ENCODE data around the gene TIMM10B.
A peak's percentile ranks its signal among the peaks of the same experiment; 100 is the strongest.

The TIMM10B gene

GRCh38 chr11:6483015-6483414 lies 1.7 kb downstream of the TIMM10B start:
- peaks cover 17% of the 10 kb centered on the region for H4K20me1 ChIP-seq (ENCODE audit: control insufficient read depth, insufficient read depth, low read depth, low read length)
- H3K4me1 ChIP-seq (ENCODE audit: control insufficient read depth, low read length) = peaks cover 21% of the 10 kb centered on the region
- H3F3A ChIP-seq (ENCODE audit: control insufficient read depth, insufficient read depth) = no peaks in the 10 kb centered on the region
- H3K36me3 ChIP-seq (ENCODE audit: control insufficient read depth, low read length) = peaks cover 90% of the 10 kb centered on the region
- no peak for TF ChIP-seq EZH2phosphoT487 (IDR thresholded peaks at IDR 0.05; ENCODE audit: borderline replicate concordance, low read length)
- no peak for TF ChIP-seq CTCF (IDR thresholded peaks at IDR 0.05; ENCODE audit: low read depth, low read length, poor library complexity, severe bottlenecking)
- peaks cover 59% of the 10 kb centered on the region for H3K79me2 ChIP-seq (ENCODE audit: control insufficient read depth, low read length)
- no peaks in the 10 kb centered on the region for H3K9me2 ChIP-seq (replicated peaks; ENCODE audit: control insufficient read depth, low read length)
- H3K9me3 ChIP-seq (ENCODE audit: control insufficient read depth, insufficient read depth, low read length) = no peaks in the 10 kb centered on the region
- H3K4me2 ChIP-seq (ENCODE audit: low read length) = peak overlapping the region; percentile 98
- no peaks in the 10 kb centered on the region for H3K27me3 ChIP-seq (ENCODE audit: control insufficient read depth, low read length)
- H3K27ac ChIP-seq (ENCODE audit: low read depth, low read length) = no peak overlapping the region
- H3K4me3 ChIP-seq (ENCODE audit: low read length) = 0 out of 2 replicates have a peak overlapping the region, but pooled peaks have one; percentile 90

- H3K27me3 ChIP-seq (ENCODE audit: control insufficient read depth, low read length) = no peaks in the 10 kb centered on the region
- H3K9me2 ChIP-seq (replicated peaks; ENCODE audit: control insufficient read depth, low read length) = no peaks in the 10 kb centered on the region
- H3K9me3 ChIP-seq (ENCODE audit: control insufficient read depth, insufficient read depth, low read length) = no peaks in the 10 kb centered on the region
- no peaks in the 10 kb centered on the region for H3F3A ChIP-seq (ENCODE audit: control insufficient read depth, insufficient read depth)
- peaks cover 11% of the 10 kb centered on the region for H3K4me1 ChIP-seq (ENCODE audit: control insufficient read depth, low read length)
- TF ChIP-seq CTCF (IDR thresholded peaks at IDR 0.05; ENCODE audit: low read depth, low read length, poor library complexity, severe bottlenecking) (no peak), EZH2phosphoT487 (IDR thresholded peaks at IDR 0.05; ENCODE audit: borderline replicate concordance, low read length) (no peak)
- peaks cover 12% of the 10 kb centered on the region; the same call in 1 of the 2 replicates for H4K20me1 ChIP-seq (ENCODE audit: control insufficient read depth, insufficient read depth, low read depth, low read length)
- no peak overlapping the region for H3K4me2 ChIP-seq (ENCODE audit: low read length)
- no peak overlapping the region for H3K4me3 ChIP-seq (ENCODE audit: low read length)
- peaks cover 87% of the 10 kb centered on the region for H3K36me3 ChIP-seq (ENCODE audit: control insufficient read depth, low read length)
- H3K27ac ChIP-seq (ENCODE audit: low read depth, low read length) = no peak overlapping the region
- H3K79me2 ChIP-seq (ENCODE audit: control insufficient read depth, low read length) = peaks cover 40% of the 10 kb centered on the region
Measured at GRCh38 chr11:6485661-6486060, 4.4 kb downstream of the TIMM10B start.

GRCh38 chr11:6486256-6486655 lies 5.0 kb downstream of the TIMM10B start:
- peaks cover 12% of the 10 kb centered on the region; the same call in 1 of the 2 replicates for H4K20me1 ChIP-seq (ENCODE audit: control insufficient read depth, insufficient read depth, low read depth, low read length)
- H3K27ac ChIP-seq (ENCODE audit: low read depth, low read length) = no peak overlapping the region

More at GRCh38 chr11:6486256-6486655, 5.0 kb downstream of the TIMM10B start:
- TF ChIP-seq EZH2phosphoT487 (IDR thresholded peaks at IDR 0.05; ENCODE audit: borderline replicate concordance, low read length) = no peak
- no peak for TF ChIP-seq CTCF (IDR thresholded peaks at IDR 0.05; ENCODE audit: low read depth, low read length, poor library complexity, severe bottlenecking)
- Histone ChIP-seq H3K4me3 (ENCODE audit: low read length) (no peak overlapping the region), H3K9me2 (replicated peaks; ENCODE audit: control insufficient read depth, low read length) (no peaks in the 10 kb centered on the region), H3K79me2 (ENCODE audit: control insufficient read depth, low read length) (peaks cover 35% of the 10 kb centered on the region), H3F3A (ENCODE audit: control insufficient read depth, insufficient read depth) (no peaks in the 10 kb centered on the region), H3K27me3 (ENCODE audit: control insufficient read depth, low read length) (no peaks in the 10 kb centered on the region), H3K4me2 (ENCODE audit: low read length) (no peak overlapping the region), H3K36me3 (ENCODE audit: control insufficient read depth, low read length) (peaks cover 83% of the 10 kb centered on the region), H3K4me1 (ENCODE audit: control insufficient read depth, low read length) (peaks cover 10% of the 10 kb centered on the region), H3K9me3 (ENCODE audit: control insufficient read depth, insufficient read depth, low read length) (no peaks in the 10 kb centered on the region)
